Dermis microvascular lymphatic vessel endothelial cell (primary cell): Measurements from ENCODE around the gene CCNB1IP1. TPM values are rescaled to one million over a fixed set of nuclear protein-coding genes. Genes with fewer than 3 reads are reported as not detected.
"Not testable (repeated sequence)": the region's sequence is repeated elsewhere in the genome, so short reads cannot be mapped to it uniquely, and the experiment has no call there.

Experiments
- DNase-seq, 2 donors: peaks; one replicate each; pipeline versions ENCODE4 v3.0.0 to v3.0.0-alpha.2; 2010; ENCODE audit warnings: low read depth in 2 of 2
- total RNA-seq: library from RNA; depleted of rRNA; stranded (reverse); fragments of >200 nt; gene quantifications from 2 replicates; pipeline ENCODE4 v1.2.1, GENCODE V29; 2014

Gene CCNB1IP1
- total RNA-seq, 1 donor from 2014 or later: 39.7 TPM

DNA sequence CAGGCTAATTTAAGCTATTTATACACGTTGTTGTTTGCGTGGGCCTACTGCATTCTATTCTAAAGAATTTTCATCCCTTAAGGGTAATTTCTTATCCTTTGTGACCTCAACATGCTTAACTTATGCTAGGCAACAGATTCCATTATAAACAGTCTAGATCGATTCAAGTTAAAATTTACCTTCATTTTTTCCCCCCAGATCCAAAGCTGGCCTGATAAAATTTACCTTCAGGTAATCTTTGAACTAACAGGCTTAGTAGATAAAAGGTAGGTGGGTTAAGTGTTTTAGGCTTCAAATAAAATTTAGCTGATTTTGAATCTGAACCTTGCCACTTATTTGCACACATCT, 389 bp upstream of the CCNB1IP1 start:
- DNase-seq: no peak

DNA sequence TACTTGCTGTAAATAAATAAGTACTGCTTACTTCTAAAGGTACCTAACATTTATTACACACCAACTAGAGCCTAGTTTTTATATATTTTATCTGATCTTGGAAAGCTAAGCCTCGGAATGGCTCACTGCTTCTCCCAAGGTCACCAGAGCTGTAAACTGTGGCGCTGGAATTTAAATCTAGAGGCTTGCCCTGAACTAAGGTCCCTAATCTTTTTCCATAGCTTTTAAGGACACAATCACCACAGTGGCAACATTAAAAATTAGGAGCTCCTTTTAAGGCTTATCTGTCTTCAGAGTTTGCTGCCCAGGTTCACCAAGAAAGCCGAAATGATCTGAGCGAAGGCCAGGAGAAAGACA, 670 bp downstream of the CCNB1IP1 start:
- DNase-seq: peak in 1 of 2 donors; percentile 19

DNA sequence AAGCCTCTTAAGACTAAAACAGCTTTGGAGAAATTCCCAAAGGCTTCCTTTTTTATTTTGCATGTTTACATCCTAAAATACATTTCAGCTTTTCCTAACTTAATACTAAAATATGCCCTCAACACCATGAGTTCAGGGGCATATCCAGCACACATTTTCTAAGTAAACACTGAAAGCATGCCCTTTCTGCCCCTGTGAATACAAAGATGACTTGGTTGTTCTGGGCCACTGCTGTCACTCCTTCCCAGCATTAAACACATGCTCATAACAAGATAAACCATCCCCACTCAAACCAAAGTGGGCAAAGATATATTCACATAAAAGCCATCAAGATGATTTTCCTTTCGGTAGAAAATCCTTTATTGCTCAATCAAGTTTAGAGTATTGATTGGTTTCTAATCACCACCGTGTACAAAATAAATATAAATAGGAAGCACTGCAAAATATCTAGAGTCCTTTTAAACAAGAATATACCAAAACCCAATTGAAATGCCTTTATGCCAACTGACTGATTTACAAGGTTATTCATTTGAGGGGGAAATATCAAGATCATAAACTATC, 1.9 kb downstream of the CCNB1IP1 start:
- no peak for DNase-seq

DNA sequence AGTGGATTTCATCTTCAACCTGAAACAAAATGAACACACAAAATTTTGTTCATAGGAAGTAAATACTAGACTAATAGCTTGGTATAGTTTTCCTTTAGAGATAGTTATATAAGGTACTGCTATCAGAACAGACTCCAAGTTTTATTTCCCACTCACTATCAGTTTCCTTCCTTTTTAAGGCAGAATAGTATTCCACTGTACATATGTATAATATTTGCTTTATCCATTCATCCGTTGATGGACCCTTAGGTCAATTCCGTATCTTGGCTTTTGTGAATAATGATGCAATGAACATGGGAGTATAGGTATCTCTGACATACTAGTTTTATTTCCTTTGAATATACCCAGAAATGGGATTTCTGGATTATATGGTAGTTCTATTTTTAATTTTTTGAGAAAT, 3.7 kb downstream of the CCNB1IP1 start:
- no peak for DNase-seq

DNA sequence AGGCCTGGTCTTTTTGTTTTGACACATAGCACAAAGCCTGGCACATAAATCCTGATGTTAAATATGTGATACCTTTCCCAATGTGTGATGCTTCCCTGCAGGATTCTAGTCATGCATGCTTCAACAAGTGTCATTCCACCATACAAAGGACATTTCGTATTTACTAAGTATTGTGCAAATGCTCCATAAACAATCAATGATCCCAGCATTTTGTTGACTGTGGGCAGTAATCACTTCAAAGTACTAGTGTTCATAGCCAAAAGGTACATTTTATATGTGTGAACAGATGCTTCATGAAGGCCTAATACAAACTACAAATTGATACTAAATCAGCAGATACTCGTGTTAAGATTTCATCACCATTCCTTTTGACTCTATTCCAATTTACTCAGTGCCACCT, 4.4 kb downstream of the CCNB1IP1 start:
- no peak for DNase-seq

DNA sequence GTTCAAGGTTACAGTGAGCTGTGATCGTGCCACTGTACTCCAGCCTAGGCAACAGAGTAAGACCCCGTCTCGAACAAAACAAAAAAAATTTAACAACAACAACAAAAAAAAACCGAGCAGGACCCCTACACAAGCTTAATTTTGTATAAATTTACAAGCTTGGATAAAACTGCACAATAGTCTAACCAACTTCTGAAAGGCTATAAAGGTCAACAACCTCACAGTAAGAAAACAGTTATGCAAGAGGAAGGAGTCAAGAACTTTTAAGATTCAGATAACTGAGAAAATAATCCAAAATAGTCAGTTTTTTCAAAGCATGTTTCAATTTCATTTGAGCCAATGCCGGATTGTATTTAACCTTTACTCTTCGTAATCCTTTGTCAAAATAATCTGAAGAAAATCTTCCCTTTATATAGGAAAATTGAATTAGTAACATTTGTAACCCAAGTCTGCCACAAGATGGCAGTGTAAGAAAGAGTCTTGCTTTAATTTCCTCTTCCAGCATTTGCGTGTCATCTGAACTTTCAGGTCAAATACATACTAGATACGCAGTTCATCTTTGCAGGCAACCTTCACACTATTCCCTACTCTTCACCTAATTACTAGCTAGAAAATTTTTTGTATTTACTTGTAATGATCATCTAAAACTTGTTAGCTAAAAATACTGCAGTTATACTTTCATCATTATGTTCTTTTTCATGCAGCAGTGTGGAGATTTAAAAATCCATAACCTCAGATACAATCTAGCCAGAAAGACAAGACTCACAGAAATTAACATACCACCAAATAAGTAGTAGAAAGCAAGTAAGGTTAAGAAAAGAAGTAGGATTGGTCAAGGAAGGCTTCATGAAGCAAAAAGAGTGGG, 5.8 kb downstream of the CCNB1IP1 start:
- peak; percentile 69 to 77 for DNase-seq

DNA sequence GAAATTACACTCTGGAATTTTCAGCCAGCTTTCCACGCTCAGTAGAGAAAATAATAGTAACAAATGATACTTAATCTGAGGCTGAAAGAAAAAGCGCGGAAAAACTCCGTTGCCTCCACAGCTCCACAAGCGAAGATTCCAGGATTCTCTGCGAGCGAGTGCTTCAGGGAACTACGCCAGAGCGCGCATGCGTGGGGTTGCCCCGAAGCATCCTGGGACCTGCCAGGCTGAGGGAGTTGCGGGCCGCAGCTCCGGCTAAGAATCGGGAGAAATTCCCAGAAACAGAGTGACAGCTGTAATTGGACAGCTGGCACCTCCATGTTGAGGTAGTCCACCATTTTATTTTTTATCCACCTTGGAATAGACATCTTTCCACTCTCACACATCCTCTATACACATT, 15.4 kb downstream of the CCNB1IP1 start:
- no peak for DNase-seq

DNA sequence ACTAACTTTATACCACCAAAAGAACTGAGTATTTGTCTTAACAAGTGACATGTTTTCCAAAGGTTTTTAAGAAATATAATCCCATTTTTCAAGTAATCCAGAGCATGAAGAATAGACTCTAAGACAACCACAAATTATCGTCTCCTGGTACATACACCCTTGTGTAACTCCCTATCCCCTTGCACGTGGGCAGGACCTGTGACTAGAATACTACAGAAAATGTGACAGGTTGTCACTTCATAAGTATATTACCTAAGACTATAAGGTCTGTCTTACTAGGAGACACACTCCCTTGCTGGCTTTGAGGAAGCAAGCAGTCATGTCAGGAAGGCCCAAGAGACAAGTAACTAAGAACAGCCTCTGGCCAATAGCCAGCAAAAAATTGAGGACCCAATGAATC, 19.1 kb downstream of the CCNB1IP1 start:
- no peak for DNase-seq

DNA sequence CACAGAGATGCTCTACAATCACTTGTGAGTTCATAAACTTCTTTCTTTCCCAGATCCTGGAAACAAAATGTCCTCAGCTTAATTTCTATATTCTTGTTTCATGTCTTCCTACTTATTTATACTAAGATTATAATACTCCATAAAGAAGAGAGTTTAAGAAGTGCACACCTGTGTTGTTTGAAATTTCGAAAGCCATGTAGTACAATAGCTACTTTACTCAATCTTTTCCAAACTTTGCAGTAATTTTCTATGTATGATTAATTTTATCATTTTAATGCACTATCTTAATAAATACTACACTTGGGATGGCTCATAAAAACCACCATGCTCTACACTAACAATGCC, 27.0 kb downstream of the CCNB1IP1 start:
- no peak for DNase-seq

DNA sequence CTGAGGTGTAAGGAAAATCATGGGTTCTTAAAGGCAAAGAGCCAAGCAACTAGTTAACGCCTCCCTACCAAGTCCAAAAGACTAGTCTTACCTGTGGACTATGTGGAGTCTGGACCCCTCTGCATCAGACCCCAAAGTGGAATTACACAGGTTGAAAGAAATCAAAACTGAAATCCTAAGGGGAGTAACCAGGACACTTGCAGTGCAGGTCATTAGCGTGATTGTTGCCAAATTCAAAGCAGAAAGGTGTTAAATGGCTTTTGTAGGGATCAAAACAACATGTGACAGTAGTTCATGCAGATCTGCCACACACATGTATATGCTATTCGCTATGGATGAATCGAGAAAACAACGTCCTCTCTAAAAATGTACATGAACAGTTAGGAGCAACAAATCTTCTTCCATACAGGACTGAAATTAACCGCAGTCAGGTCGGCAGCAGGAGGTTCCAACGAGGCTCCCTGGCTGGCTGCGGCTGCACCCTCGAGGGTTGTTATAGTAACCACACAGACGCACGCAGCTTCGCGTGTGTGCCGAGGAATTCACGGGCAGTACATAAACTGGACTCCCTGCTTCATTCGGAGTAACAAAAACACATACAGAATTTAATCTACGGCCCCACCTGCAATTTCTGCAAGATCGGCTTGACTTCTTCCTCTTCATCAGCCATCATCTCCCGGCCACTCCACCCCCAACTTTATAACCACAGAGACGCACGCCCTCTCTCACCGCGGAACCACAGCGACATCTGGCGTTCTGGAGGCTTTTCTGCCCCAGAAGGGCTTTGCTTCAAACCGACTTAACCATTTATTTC, 27.6 kb downstream of the CCNB1IP1 start, which contains the start of gene TTC5:
TTC5 (minus strand) TSS at position 687 of the 814 bp plus-strand sequence; CDS start at position 673, 14 bp downstream.
- peak; percentile 88 to 92 for DNase-seq

DNA sequence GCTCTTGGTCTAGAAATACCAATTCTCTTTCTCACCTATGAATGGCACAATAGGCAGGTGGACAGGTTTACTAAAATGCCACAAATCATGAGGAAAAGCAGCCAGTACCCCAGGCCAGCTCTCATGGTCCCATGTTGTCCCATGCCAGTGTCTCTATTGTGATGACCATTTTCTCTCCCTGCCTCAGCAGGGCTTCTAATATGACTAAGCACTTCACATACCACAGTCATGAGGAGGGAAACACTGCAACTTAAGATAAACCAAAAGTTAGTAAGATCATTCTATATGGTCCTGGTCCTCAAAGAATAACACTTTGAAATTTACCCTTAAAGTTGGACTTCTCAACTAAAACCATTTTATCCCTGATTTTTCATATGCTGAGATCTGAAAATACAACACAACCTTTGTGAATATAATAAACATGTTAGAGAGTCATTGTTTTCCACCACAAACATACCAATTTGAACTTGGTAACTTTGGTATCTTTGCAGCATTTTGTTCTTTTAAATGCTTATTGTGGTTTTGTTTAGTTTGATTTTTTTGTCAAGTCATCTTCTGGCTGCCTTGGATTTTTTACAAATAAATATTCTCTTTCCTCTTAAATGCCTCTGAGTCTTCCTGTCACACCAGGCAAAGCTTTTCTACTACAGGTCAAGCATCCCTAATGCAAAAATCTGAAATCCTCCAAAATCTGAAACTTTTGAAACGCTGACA, 30.9 kb downstream of the CCNB1IP1 start:
- DNase-seq: no peak

DNA sequence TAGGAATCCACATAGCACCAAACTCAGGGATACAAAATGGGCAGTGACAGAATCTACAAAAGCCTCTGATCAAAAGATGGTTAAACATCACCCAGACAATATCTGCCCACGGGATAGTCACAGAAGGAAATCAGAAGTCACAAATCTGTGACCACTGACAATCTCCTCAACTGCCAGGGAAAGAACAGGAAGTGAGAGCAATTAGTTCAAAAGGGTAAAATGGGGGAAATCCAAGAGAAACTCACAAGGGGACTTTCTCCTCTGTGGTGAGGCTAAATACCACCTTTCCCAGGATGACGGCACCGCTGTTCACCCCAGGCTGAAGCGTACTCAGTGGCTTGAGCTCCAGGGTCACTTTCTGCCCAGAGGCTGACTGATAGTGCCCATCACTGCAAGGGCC, 38.0 kb downstream of the CCNB1IP1 start:
- no peak for DNase-seq

DNA sequence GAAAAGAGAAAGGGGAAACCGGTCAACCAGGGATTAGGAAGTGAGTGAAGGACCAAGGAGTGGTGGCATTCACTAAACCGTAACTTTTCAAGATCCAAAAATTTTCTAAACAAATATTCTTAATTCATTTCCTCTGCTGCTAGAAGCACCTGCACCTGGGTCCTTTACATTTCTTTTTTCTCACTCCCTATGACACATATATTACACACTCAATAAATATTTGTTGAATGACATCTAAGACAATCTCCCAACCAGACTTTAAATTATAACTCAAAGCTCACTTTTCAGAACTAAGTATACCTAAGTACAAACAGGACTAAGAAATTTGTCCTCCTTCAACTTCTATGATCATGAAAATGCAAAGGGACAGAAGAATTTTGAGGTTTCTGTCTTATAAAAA, 38.4 kb downstream of the CCNB1IP1 start:
- no peak for DNase-seq

DNA sequence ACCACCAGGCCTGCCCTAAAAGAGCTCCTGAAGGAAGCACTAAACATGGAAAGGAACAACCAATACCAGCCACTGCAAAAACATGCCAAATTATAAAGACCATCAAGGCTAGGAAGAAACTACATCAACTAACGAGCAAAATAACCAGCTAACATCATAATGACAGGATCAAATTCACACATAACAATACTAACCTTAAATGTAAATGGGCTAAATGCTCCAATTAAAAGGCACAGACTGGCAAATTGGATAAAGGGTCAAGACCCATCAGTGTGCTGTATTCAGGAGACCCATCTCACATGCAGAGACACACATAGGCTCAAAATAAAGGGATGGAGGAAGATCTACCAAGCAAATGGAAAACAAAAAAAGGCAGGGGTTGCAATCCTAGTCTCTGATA, 51.1 kb downstream of the CCNB1IP1 start:
- not testable (repeated sequence) for DNase-seq

DNA sequence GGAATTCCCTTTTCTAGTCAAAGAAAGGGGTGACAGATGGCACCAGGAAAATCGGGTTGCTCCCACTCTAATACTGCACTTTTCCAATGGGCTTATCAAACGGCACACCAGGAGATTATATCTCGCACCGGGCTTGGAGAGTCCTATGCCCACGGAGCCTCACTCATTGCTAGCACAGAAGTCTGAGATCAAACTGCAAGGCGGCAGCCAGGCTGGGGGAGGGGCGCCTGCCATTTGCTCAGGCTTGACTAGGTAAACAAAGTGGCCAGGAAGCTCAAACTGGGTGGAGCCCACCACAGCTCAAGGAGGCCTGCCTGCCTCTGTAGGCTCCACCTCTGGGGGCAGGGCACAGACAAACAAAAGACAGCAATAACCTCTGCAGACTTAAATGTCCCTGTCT, 52.8 kb downstream of the CCNB1IP1 start:
- DNase-seq: not testable (repeated sequence)

DNA sequence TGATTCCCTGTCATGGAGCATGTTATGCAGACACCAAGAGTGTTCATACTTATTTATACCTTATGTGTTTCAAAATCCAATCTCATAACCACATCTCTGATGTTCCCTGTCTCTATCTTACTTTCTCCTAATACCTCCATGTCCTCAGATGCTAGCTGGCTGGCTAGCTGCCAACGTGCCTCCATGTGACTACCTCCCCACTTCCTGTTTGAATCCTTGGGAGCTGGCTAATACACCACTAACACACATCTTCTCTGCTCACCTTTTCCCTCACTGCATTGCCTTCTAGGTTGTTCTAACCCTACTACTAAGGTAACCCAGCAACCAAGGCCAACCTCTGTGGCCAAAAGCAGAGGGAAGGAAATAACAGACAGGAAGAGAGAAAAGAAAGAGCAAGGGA, 54.7 kb downstream of the CCNB1IP1 start:
- DNase-seq: peak in 1 of 2 donors; percentile 49

DNA sequence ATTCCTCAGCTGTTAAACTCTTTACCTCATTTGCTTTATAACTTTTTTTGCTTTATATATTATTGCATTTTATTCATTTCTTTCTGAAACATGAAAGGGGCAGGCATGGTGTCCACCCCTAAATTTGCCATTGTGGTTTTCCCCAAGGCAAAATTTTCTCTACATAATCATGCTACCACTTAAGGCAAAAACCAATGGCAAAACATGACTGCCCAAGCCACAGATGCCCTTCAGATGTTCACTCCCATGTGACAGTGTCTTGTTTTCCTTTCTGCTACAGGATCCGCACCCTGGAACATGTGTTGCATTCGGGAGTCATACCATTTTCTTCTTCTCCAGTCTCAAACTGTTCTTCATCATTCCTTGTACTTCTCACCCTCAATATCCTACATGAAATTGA, 55.7 kb downstream of the CCNB1IP1 start:
- no peak for DNase-seq

DNA sequence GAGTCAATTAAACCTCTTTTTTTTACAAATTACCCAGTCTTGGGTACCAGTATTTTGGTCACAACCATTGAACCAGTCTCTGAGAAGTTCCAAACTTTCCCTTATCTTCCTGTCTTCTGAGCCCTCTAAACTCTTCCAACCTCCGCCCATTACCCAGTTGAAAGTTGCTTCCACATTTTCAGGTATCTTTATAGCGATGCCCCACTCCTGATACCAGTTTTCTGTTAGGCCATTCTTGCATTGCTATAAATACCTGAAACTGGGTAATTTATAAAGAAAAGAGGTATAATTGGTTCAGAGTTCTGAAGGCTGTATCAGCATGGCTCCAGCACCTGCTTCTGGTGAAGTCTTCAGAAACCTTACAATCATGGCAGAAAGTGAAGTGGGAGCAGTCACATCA, 59.0 kb downstream of the CCNB1IP1 start:
- no peak for DNase-seq

DNA sequence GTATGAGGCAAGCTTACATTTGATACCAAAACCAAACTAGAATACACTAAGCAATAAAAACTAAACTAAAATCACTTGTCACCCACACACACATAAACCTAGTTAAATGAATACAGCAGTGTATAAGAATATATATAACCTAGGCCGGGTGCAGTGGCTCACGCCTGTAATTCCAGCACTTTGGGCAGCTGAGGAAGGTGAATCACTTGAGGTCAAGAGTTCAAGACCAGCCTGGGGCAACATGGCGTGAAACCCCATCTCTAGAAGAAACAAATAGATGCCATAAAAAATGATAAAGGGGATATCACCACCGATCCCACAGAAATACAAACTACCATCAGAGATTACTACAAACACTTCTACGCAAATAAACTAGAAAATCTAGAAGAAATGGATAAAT, 68.7 kb downstream of the CCNB1IP1 start:
- DNase-seq: not testable (repeated sequence)

DNA sequence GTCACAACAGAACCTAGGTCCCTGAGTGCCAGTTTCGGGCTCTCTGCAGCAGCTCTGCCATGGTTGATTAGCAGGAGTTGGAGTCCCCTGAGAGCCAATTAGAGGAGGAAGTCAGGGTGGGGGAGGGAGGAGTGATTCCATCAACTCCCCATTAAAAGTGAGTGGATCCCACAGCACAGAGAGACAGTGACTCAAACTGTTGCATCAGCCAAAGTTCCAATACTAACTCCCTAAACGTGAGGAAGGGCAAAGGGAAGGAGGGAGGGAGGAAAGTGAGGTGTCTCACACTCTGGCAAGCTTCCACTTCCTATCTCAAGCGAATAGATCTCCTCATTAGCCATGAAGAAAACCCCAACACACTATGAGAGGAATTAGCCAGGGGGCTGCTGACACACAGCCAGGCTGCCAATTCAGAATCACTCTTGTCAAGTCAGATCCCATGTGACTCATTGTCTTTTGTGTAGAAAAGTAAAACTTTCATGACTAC, 70.4 kb downstream of the CCNB1IP1 start:
- DNase-seq: no peak
